ENCODE measurements around the gene HGF. TPM values are rescaled to one million over a fixed set of nuclear protein-coding genes. Genes with fewer than 3 reads are reported as not detected.

Gene HGF
- total RNA-seq, 1 experiment from 2014 or later, result not detected

- H3K27me3 ChIP-seq (ENCODE audit: low read length), result no peaks in the 10 kb centered on the region
- H3K27ac ChIP-seq (ENCODE audit: low read length), result no peak overlapping the region
- H4K20me1 ChIP-seq (ENCODE audit: insufficient read depth, low read depth, low read length), result no peaks in the 10 kb centered on the region
- no peak overlapping the region for H2AFZ ChIP-seq (ENCODE audit: low read length)
- no peaks in the 10 kb centered on the region for H3K9me2 ChIP-seq (replicated peaks; ENCODE audit: insufficient read depth, low read length)
- no peak overlapping the region for H3K4me2 ChIP-seq (ENCODE audit: low read depth, low read length, poor library complexity, severe bottlenecking)
- H3K36me3 ChIP-seq (ENCODE audit: insufficient read depth, low read length), result no peaks in the 10 kb centered on the region
- no peak overlapping the region for H3K4me3 ChIP-seq (ENCODE audit: low read length)
- H3K4me1 ChIP-seq (ENCODE audit: low read length), result no peaks in the 10 kb centered on the region
- H3K9ac ChIP-seq (ENCODE audit: low read length), result no peak overlapping the region
- no peak for DNase-seq
- H3K9me3 ChIP-seq (ENCODE audit: low read length), result peaks cover 17% of the 10 kb centered on the region
- H3K79me2 ChIP-seq (ENCODE audit: low read length), result no peaks in the 10 kb centered on the region
Observed at GRCh38 chr7:81802251-81802650, 32.4 kb upstream of the HGF start.

DNA sequence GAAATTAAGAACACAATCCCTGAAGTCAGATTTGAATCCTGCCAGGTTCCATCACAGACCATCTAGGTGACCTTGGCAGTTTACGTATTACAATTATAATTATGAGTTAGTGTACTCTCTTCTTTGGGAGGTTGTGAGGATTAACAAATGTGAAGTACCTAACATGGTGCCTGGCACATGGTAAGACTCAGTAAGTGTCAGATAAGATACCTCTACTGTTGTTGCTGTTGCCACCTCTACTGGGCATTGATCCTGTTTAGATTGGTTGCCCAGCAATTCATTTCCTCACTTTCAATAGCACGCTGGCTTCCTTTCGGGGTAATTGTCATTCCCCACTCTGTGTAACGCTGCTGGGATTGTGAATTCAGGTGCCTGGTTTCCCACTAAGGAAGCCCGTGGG, 31.7 kb upstream of the HGF start:
- Histone ChIP-seq H3K4me2 (ENCODE audit: low read depth, low read length, poor library complexity, severe bottlenecking) (no peak overlapping the region), H3K36me3 (ENCODE audit: insufficient read depth, low read length) (no peaks in the 10 kb centered on the region), H3K9ac (ENCODE audit: low read length) (no peak overlapping the region), H3K79me2 (ENCODE audit: low read length) (no peaks in the 10 kb centered on the region), H3K9me2 (replicated peaks; ENCODE audit: insufficient read depth, low read length) (no peaks in the 10 kb centered on the region), H3K4me3 (ENCODE audit: low read length) (no peak overlapping the region), H2AFZ (ENCODE audit: low read length) (no peak overlapping the region), H4K20me1 (ENCODE audit: insufficient read depth, low read depth, low read length) (no peaks in the 10 kb centered on the region), H3K27ac (ENCODE audit: low read length) (no peak overlapping the region), H3K4me1 (ENCODE audit: low read length) (no peaks in the 10 kb centered on the region), H3K27me3 (ENCODE audit: low read length) (no peaks in the 10 kb centered on the region), H3K9me3 (ENCODE audit: low read length) (peaks cover 17% of the 10 kb centered on the region)
- DNase-seq, result no peak

GRCh38 chr7:81791568-81792518, 22.0 kb upstream of the HGF start:
- Histone ChIP-seq H3K27ac (ENCODE audit: low read length) (no peak overlapping the region), H3K4me1 (ENCODE audit: low read length) (no peaks in the 10 kb centered on the region), H3K79me2 (ENCODE audit: low read length) (no peaks in the 10 kb centered on the region), H3K4me2 (ENCODE audit: low read depth, low read length, poor library complexity, severe bottlenecking) (no peak overlapping the region), H3K9me2 (replicated peaks; ENCODE audit: insufficient read depth, low read length) (no peaks in the 10 kb centered on the region), H3K9me3 (ENCODE audit: low read length) (peaks cover 44% of the 10 kb centered on the region), H2AFZ (ENCODE audit: low read length) (no peak overlapping the region), H3K4me3 (ENCODE audit: low read length) (no peak overlapping the region), H3K36me3 (ENCODE audit: insufficient read depth, low read length) (no peaks in the 10 kb centered on the region), H3K9ac (ENCODE audit: low read length) (no peak overlapping the region), H4K20me1 (ENCODE audit: insufficient read depth, low read depth, low read length) (no peaks in the 10 kb centered on the region), H3K27me3 (ENCODE audit: low read length) (no peaks in the 10 kb centered on the region)
- no peak for DNase-seq

DNA sequence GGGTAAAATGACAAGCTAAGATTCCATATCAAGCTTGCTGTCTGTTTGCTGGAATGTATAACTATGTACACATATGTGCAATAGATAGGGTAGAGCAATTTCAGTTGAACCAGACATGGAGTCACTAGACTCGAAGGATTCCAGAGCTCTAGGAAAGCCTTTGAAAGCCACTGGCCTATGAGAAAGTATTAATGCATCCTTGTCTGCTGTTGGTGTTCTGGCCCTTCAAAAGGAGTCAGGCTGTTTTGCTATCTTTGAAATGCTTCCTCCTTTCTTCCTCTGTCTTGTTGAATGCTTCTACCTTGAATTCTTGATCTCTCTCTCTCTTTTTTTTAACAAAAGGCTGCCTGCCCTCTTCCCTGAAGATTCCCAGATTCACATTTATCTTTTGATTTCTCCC, 20.8 kb upstream of the HGF start:
- Histone ChIP-seq H3K4me2 (ENCODE audit: low read depth, low read length, poor library complexity, severe bottlenecking) (no peak overlapping the region), H3K9me3 (ENCODE audit: low read length) (peaks cover 41% of the 10 kb centered on the region), H3K9me2 (replicated peaks; ENCODE audit: insufficient read depth, low read length) (no peaks in the 10 kb centered on the region), H4K20me1 (ENCODE audit: insufficient read depth, low read depth, low read length) (no peaks in the 10 kb centered on the region), H3K4me3 (ENCODE audit: low read length) (no peak overlapping the region), H3K27me3 (ENCODE audit: low read length) (no peaks in the 10 kb centered on the region), H2AFZ (ENCODE audit: low read length) (no peak overlapping the region), H3K79me2 (ENCODE audit: low read length) (no peaks in the 10 kb centered on the region), H3K9ac (ENCODE audit: low read length) (no peak overlapping the region), H3K27ac (ENCODE audit: low read length) (no peak overlapping the region), H3K4me1 (ENCODE audit: low read length) (no peaks in the 10 kb centered on the region), H3K36me3 (ENCODE audit: insufficient read depth, low read length) (no peaks in the 10 kb centered on the region)
- no peak for DNase-seq

DNA sequence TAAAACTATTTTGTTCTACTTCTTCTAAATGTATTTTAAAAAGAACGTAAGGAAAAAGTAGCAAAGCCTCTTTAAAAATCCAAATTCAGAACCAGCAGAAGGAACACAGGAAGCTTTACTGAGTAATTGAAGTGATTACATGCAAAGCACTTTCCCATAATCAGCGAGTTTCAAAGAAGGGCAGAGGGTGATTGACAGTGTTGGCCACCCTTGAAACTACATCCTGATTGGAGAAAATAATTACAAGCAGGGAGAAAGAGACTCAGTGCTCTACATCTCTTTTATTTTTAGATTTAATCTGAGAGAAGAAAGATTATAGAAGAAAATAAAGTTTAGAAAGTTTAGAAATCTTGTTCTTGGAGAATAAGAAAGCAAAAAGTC, 20.3 kb upstream of the HGF start:
- no peaks in the 10 kb centered on the region for H3K27me3 ChIP-seq (ENCODE audit: low read length)
- no peaks in the 10 kb centered on the region for H3K79me2 ChIP-seq (ENCODE audit: low read length)
- H3K27ac ChIP-seq (ENCODE audit: low read length), result no peak overlapping the region
- peaks cover 38% of the 10 kb centered on the region for H3K9me3 ChIP-seq (ENCODE audit: low read length)
- H3K4me1 ChIP-seq (ENCODE audit: low read length), result no peaks in the 10 kb centered on the region
- H3K9me2 ChIP-seq (replicated peaks; ENCODE audit: insufficient read depth, low read length), result no peaks in the 10 kb centered on the region
- H3K9ac ChIP-seq (ENCODE audit: low read length), result no peak overlapping the region
- H3K4me3 ChIP-seq (ENCODE audit: low read length), result no peak overlapping the region
- no peaks in the 10 kb centered on the region for H4K20me1 ChIP-seq (ENCODE audit: insufficient read depth, low read depth, low read length)
- no peak overlapping the region for H2AFZ ChIP-seq (ENCODE audit: low read length)
- no peaks in the 10 kb centered on the region for H3K36me3 ChIP-seq (ENCODE audit: insufficient read depth, low read length)
- DNase-seq, result no peak
- H3K4me2 ChIP-seq (ENCODE audit: low read depth, low read length, poor library complexity, severe bottlenecking), result no peak overlapping the region

- Histone ChIP-seq H3K79me2 (ENCODE audit: low read length) (no peaks in the 10 kb centered on the region), H4K20me1 (ENCODE audit: insufficient read depth, low read depth, low read length) (no peaks in the 10 kb centered on the region), H3K27ac (ENCODE audit: low read length) (no peak overlapping the region), H3K36me3 (ENCODE audit: insufficient read depth, low read length) (no peaks in the 10 kb centered on the region), H3K4me3 (ENCODE audit: low read length) (no peak overlapping the region), H3K9me3 (ENCODE audit: low read length) (peaks cover 34% of the 10 kb centered on the region), H3K9me2 (replicated peaks; ENCODE audit: insufficient read depth, low read length) (no peaks in the 10 kb centered on the region), H3K4me2 (ENCODE audit: low read depth, low read length, poor library complexity, severe bottlenecking) (no peak overlapping the region), H3K9ac (ENCODE audit: low read length) (no peak overlapping the region), H3K4me1 (ENCODE audit: low read length) (no peaks in the 10 kb centered on the region), H3K27me3 (ENCODE audit: low read length) (no peaks in the 10 kb centered on the region), H2AFZ (ENCODE audit: low read length) (no peak overlapping the region)
- DNase-seq, result no peak
Observed at GRCh38 chr7:81789406-81790119, 19.7 kb upstream of the HGF start.

DNA sequence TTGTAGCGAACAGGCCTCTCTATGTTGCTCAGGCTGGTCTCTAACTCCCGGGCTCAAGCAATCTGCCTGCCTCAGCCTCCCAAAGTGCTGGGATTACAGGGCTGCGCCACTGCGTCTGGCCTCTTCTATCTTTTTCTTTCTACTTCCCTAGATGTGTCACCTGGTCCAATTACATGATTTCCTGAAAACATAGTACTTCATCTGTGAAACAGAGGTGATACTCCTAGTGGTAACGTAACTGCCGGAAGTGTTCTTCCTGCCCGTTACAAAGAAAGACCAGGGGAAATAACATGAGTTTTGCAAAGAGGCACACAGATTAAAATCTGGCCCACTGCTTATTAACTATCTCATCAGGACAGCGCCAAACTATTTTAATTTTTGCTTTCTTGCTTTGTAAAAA, 18.4 kb upstream of the HGF start:
- H4K20me1 ChIP-seq (ENCODE audit: insufficient read depth, low read depth, low read length), result no peaks in the 10 kb centered on the region

GRCh38 chr7:81783818-81784217, 14.0 kb upstream of the HGF start:
- no peaks in the 10 kb centered on the region for H3K36me3 ChIP-seq (ENCODE audit: insufficient read depth, low read length)
- H3K9ac ChIP-seq (ENCODE audit: low read length), result no peak overlapping the region
- DNase-seq, result no peak
- peaks cover 13% of the 10 kb centered on the region; the same call in 1 of the 2 replicates for H3K9me3 ChIP-seq (ENCODE audit: low read length)
- H3K27ac ChIP-seq (ENCODE audit: low read length), result no peak overlapping the region
- no peaks in the 10 kb centered on the region for H3K4me1 ChIP-seq (ENCODE audit: low read length)
- H3K79me2 ChIP-seq (ENCODE audit: low read length), result no peaks in the 10 kb centered on the region
- no peaks in the 10 kb centered on the region for H3K27me3 ChIP-seq (ENCODE audit: low read length)
- H3K4me3 ChIP-seq (ENCODE audit: low read length), result no peak overlapping the region
- no peak overlapping the region for H3K4me2 ChIP-seq (ENCODE audit: low read depth, low read length, poor library complexity, severe bottlenecking)
- no peaks in the 10 kb centered on the region for H4K20me1 ChIP-seq (ENCODE audit: insufficient read depth, low read depth, low read length)
- H2AFZ ChIP-seq (ENCODE audit: low read length), result no peak overlapping the region
- no peaks in the 10 kb centered on the region for H3K9me2 ChIP-seq (replicated peaks; ENCODE audit: insufficient read depth, low read length)

More for the DNA sequence above, 18.4 kb upstream of the HGF start:
- H3K27ac ChIP-seq (ENCODE audit: low read length), result no peak overlapping the region
- no peak overlapping the region for H3K4me2 ChIP-seq (ENCODE audit: low read depth, low read length, poor library complexity, severe bottlenecking)
- H3K9ac ChIP-seq (ENCODE audit: low read length), result no peak overlapping the region
- H3K9me3 ChIP-seq (ENCODE audit: low read length), result peaks cover 26% of the 10 kb centered on the region; the same call in 1 of the 2 replicates
- no peaks in the 10 kb centered on the region for H3K79me2 ChIP-seq (ENCODE audit: low read length)
- H3K27me3 ChIP-seq (ENCODE audit: low read length), result no peaks in the 10 kb centered on the region
- no peaks in the 10 kb centered on the region for H3K9me2 ChIP-seq (replicated peaks; ENCODE audit: insufficient read depth, low read length)
- no peak overlapping the region for H3K4me3 ChIP-seq (ENCODE audit: low read length)
- no peak for DNase-seq
- no peaks in the 10 kb centered on the region for H3K4me1 ChIP-seq (ENCODE audit: low read length)
- no peak overlapping the region for H2AFZ ChIP-seq (ENCODE audit: low read length)
- H3K36me3 ChIP-seq (ENCODE audit: insufficient read depth, low read length), result no peaks in the 10 kb centered on the region
